GM12878 (cell line): ENCODE data around the gene FREM3.

ENCODE experiments used
- ATF3 ChIP-seq: IDR thresholded peaks from 2 replicates; pipeline ENCODE4 v1.6.1; 2011; ENCODE audit warnings: low read depth, mild to moderate bottlenecking, low read length, moderate library complexity, borderline replicate concordance; ENCODE audit errors: extremely low read depth
- BCL3 ChIP-seq: IDR thresholded peaks from 2 replicates; pipeline ENCODE4 v1.6.1; 2011; ENCODE audit warnings: borderline replicate concordance, low read depth, mild to moderate bottlenecking, moderate library complexity, low read length; ENCODE audit not compliant: insufficient read depth, poor library complexity, severe bottlenecking
- BCLAF1 ChIP-seq: fragments of 450-650 bp; IDR thresholded peaks from 2 replicates; pipeline ENCODE4 v1.6.1; 2017; ENCODE audit warnings: antibody characterized with exemption, mild to moderate bottlenecking, moderate library complexity
- CTCF ChIP-seq, 3 experiments: IDR thresholded peaks in 2 of 3; conservative IDR thresholded peaks in 1 of 3; 2 replicates each; pipeline ENCODE4 v1.5.1; 2011; ENCODE audit warnings: low read depth in 3 of 3, low read length in 3 of 3, mild to moderate bottlenecking in 3 of 3, control low read depth in 2 of 3, moderate library complexity in 2 of 3, inconsistent platforms in 1 of 3, mixed read lengths in 1 of 3; ENCODE audit not compliant: control insufficient read depth in 2 of 3, insufficient read depth in 1 of 3; ENCODE audit errors: extremely low read depth in 1 of 3
- FOS ChIP-seq: IDR thresholded peaks from 3 replicates; pipeline ENCODE4 v1.6.1; 2011; ENCODE audit warnings: borderline replicate concordance; ENCODE audit not compliant: insufficient read length; ENCODE audit errors: extremely low read depth
- FOXK2 ChIP-seq: fragments of 450-650 bp; IDR thresholded peaks from 2 replicates; pipeline ENCODE4 v1.6.1; 2017; ENCODE audit warnings: mild to moderate bottlenecking, moderate library complexity
- MAX ChIP-seq: IDR thresholded peaks from 2 replicates; pipeline ENCODE4 v1.6.1; 2012; ENCODE audit warnings: low read depth, low read length, improper control_type of control experiment
- POLR2A ChIP-seq: IDR thresholded peaks from 2 replicates; pipeline ENCODE4 v1.6.1; 2011; ENCODE audit warnings: low read depth, mild to moderate bottlenecking, low read length
- SMC3 ChIP-seq: IDR thresholded peaks from 2 replicates; pipeline ENCODE4 v1.6.1; 2011; ENCODE audit warnings: low read length, improper control_type of control experiment, borderline replicate concordance
- YY1 ChIP-seq: IDR thresholded peaks from 2 replicates; pipeline ENCODE4 v1.6.1; 2011; ENCODE audit warnings: low read depth, mild to moderate bottlenecking, low read length

- TF ChIP-seq MAX (no peak), FOS (no peak), ATF3 (no peak), BCL3 (no peak), POLR2A (no peak), CTCF (IDR thresholded peaks at IDR 0.05 in 2 of 3, conservative IDR thresholded peaks at IDR 0.05 in 1 of 3; ENCODE audit: control insufficient read depth in 2 of 3, extremely low read depth in 1 of 3, insufficient read depth in 1 of 3, low read depth in 3 of 3, low read length in 3 of 3) (no peak), YY1 (no peak), BCLAF1 (no peak), SMC3 (no peak), FOXK2 (no peak)
Observed at GRCh38 chr4:143721317-143721716, 20.8 kb upstream of the FREM3 start.
